Islet precursor cell (in vitro differentiated cells): ENCODE data around the gene MILR1.
"Not testable (repeated sequence)": the region's sequence is repeated elsewhere in the genome, so short reads cannot be mapped to it uniquely, and the experiment has no call there.

Experiments used
- DNase-seq: peaks from one replicate; pipeline ENCODE4 v3.0.0-alpha.2; 2018

MILR1 gene

GRCh38 chr17:64448665-64449512 is at the start of gene MILR1:
Gene MILR1, plus strand, starts transcription at chr17:64449115. Its CDS starts 54 bp downstream, at chr17:64449169.
- DNase-seq: no peak

- no peak for DNase-seq
These were observed 49.2 kb upstream of the MILR1 start for GRCh38 chr17:64399767-64400156.

GRCh38 chr17:64400642-64401041 is 48.3 kb upstream of the MILR1 start:
- no peak for DNase-seq

GRCh38 chr17:64401244-64401860 is 47.6 kb upstream of the MILR1 start:
- DNase-seq: no peak

GRCh38 chr17:64401941-64402340 is 47.0 kb upstream of the MILR1 start:
- no peak for DNase-seq

- no peak for DNase-seq
These were observed 46.4 kb upstream of the MILR1 start for GRCh38 chr17:64402469-64402868.

- DNase-seq: no peak
These were observed 44.9 kb upstream of the MILR1 start for GRCh38 chr17:64403881-64404460.

- DNase-seq: no peak
These were observed 42.4 kb upstream of the MILR1 start for GRCh38 chr17:64406321-64407200.

GRCh38 chr17:64410750-64411490 is 38.0 kb upstream of the MILR1 start:
- DNase-seq: no peak

- peak; percentile 80 for DNase-seq
These were observed 36.7 kb upstream of the MILR1 start for GRCh38 chr17:64411999-64412771.

- DNase-seq: no peak
These were observed 36.0 kb upstream of the MILR1 start for GRCh38 chr17:64412944-64413381.

GRCh38 chr17:64413513-64413912 is 35.4 kb upstream of the MILR1 start:
- DNase-seq: no peak

GRCh38 chr17:64418506-64419339 is 30.2 kb upstream of the MILR1 start:
- no peak for DNase-seq

GRCh38 chr17:64420143-64420670 is 28.7 kb upstream of the MILR1 start:
- peak; percentile 67 for DNase-seq

GRCh38 chr17:64422121-64422520 is 26.8 kb upstream of the MILR1 start:
- not testable (repeated sequence) for DNase-seq

GRCh38 chr17:64423881-64424280 is 25.0 kb upstream of the MILR1 start:
- no peak for DNase-seq

GRCh38 chr17:64424324-64424849 is 24.5 kb upstream of the MILR1 start:
- no peak for DNase-seq

GRCh38 chr17:64425191-64425590 is 23.7 kb upstream of the MILR1 start:
- DNase-seq: no peak

- DNase-seq: no peak
These were observed 22.3 kb upstream of the MILR1 start for GRCh38 chr17:64426596-64426995.

- DNase-seq: no peak
These were observed 20.5 kb upstream of the MILR1 start for GRCh38 chr17:64428406-64428805.
